AG09319 (cell line): ENCODE measurements around the gene SRPX.

Experiments
- DNase-seq: peaks from one replicate; pipeline ENCODE4 v3.0.0-alpha.2; 2010; ENCODE audit warnings: low read depth; ENCODE audit errors: extremely low read depth
- CTCF ChIP-seq: IDR thresholded peaks from 2 replicates; pipeline ENCODE4 v1.5.1; 2011; ENCODE audit warnings: low read depth, mild to moderate bottlenecking, inconsistent platforms, low read length, moderate library complexity

SRPX gene

GRCh38 chrX:38221391-38221929 is 789 bp upstream of the SRPX start:
- no peak for DNase-seq
- no peak for TF ChIP-seq CTCF

- no peak for DNase-seq
- TF ChIP-seq CTCF, result peak; percentile 41
These were observed 652 bp downstream of the SRPX start for GRCh38 chrX:38220024-38220414.

GRCh38 chrX:38216642-38217041 is 4.0 kb downstream of the SRPX start:
- TF ChIP-seq CTCF, result no peak
- no peak for DNase-seq

GRCh38 chrX:38214551-38215531 is 5.8 kb downstream of the SRPX start:
- TF ChIP-seq CTCF, result no peak

GRCh38 chrX:38214044-38214443 is 6.6 kb downstream of the SRPX start:
- no peak for TF ChIP-seq CTCF
- DNase-seq, result no peak

More at GRCh38 chrX:38214551-38215531, 5.8 kb downstream of the SRPX start:
- peak; percentile 64 for DNase-seq

- no peak for DNase-seq
These were observed 8.6 kb downstream of the SRPX start for GRCh38 chrX:38211891-38212635.

More at GRCh38 chrX:38211891-38212635, 8.6 kb downstream of the SRPX start:
- TF ChIP-seq CTCF, result no peak
